ENCODE results near the gene GNAQ. TPM values are rescaled to one million over a fixed set of nuclear protein-coding genes. Genes with fewer than 3 reads are reported as not detected.

Gene GNAQ
- total RNA-seq, 1 experiment from 2014 or later, result 28.7 TPM

DNA sequence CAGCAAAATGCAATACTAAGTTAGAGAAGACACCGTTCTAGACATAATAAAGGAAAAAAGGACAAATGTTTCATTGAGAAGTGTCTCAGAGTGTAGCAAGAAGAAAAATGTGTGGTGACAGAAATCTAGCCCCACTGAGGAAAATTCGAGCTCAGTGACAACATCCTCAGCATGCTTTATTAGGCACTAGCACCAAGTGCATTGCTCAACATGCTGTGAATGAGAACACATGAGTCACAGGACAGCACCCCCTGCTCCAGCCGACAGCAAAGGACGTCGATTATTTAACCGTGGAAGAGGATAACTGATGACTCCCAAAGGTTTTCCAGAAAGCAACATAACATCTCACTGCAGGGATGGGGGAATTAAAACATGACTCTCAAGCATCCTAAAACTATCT lies 182.7 kb downstream of the GNAQ start:
- H3K9ac ChIP-seq (ENCODE audit: low read length), result no peak overlapping the region
- no peak overlapping the region for H3K4me2 ChIP-seq (ENCODE audit: low read length)
- ChIA-PET POLR2A (no interaction called here), CTCF (no interaction called here), RAD21 (ENCODE audit: low non-redundant PET in 1 of 2, low total read pairs in 2 of 2, uncharacterized antibody in 2 of 2, unreplicated experiment in 2 of 2) (no interaction called here)
- no peaks in the 10 kb centered on the region for H3K27me3 ChIP-seq (ENCODE audit: insufficient read depth, low read length)
- intact Hi-C loops (cut with micrococcal nuclease), result loop anchor here (10.0 kb wide), 1 partner anchor 186 kb away; the partner anchor contains the start of gene GNAQ
- ATAC-seq, result no peak
- no peak overlapping the region for H3K4me3 ChIP-seq (replicated peaks in 1 of 2; ENCODE audit: low read depth in 1 of 2, low read length in 2 of 2)
- no TSS peak for BruUV-seq (replicated peaks)
- H2AFZ ChIP-seq (ENCODE audit: low read depth, low read length, poor library complexity, severe bottlenecking), result no peak overlapping the region
- no peaks in the 10 kb centered on the region for H3K79me2 ChIP-seq (ENCODE audit: insufficient read depth, low read length)
- peaks cover 0 to 8% of the 10 kb centered on the region in 2 experiments; a peak in 1 of 4 replicates for H3K4me1 ChIP-seq (ENCODE audit: control insufficient read depth in 1 of 2, insufficient read depth in 2 of 2, low read length in 2 of 2)
- no peak for TF ChIP-seq JUND (IDR thresholded peaks at IDR 0.05)
- TF ChIP-seq, protein P1, sequence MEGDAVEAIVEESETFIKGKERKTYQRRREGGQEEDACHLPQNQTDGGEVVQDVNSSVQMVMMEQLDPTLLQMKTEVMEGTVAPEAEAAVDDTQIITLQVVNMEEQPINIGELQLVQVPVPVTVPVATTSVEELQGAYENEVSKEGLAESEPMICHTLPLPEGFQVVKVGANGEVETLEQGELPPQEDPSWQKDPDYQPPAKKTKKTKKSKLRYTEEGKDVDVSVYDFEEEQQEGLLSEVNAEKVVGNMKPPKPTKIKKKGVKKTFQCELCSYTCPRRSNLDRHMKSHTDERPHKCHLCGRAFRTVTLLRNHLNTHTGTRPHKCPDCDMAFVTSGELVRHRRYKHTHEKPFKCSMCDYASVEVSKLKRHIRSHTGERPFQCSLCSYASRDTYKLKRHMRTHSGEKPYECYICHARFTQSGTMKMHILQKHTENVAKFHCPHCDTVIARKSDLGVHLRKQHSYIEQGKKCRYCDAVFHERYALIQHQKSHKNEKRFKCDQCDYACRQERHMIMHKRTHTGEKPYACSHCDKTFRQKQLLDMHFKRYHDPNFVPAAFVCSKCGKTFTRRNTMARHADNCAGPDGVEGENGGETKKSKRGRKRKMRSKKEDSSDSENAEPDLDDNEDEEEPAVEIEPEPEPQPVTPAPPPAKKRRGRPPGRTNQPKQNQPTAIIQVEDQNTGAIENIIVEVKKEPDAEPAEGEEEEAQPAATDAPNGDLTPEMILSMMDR (IDR thresholded peaks at IDR 0.05 in 2 of 3, conservative IDR thresholded peaks at IDR 0.05 in 1 of 3; ENCODE audit: borderline replicate concordance in 1 of 3, insufficient read depth in 1 of 3, low read depth in 2 of 3, low read length in 2 of 3), result no peak
- no peak for TF ChIP-seq SP1 (IDR thresholded peaks at IDR 0.05; ENCODE audit: low read depth)
- TF ChIP-seq ZNF274 (IDR thresholded peaks at IDR 0.05; ENCODE audit: low read depth, low read length), result no peak
- TF ChIP-seq RAD21 (IDR thresholded peaks at IDR 0.05; ENCODE audit: low read depth), result no peak
- TF ChIP-seq ELF1 (IDR thresholded peaks at IDR 0.05; ENCODE audit: borderline replicate concordance, low read depth), result no peak
- TF ChIP-seq, protein P2, sequence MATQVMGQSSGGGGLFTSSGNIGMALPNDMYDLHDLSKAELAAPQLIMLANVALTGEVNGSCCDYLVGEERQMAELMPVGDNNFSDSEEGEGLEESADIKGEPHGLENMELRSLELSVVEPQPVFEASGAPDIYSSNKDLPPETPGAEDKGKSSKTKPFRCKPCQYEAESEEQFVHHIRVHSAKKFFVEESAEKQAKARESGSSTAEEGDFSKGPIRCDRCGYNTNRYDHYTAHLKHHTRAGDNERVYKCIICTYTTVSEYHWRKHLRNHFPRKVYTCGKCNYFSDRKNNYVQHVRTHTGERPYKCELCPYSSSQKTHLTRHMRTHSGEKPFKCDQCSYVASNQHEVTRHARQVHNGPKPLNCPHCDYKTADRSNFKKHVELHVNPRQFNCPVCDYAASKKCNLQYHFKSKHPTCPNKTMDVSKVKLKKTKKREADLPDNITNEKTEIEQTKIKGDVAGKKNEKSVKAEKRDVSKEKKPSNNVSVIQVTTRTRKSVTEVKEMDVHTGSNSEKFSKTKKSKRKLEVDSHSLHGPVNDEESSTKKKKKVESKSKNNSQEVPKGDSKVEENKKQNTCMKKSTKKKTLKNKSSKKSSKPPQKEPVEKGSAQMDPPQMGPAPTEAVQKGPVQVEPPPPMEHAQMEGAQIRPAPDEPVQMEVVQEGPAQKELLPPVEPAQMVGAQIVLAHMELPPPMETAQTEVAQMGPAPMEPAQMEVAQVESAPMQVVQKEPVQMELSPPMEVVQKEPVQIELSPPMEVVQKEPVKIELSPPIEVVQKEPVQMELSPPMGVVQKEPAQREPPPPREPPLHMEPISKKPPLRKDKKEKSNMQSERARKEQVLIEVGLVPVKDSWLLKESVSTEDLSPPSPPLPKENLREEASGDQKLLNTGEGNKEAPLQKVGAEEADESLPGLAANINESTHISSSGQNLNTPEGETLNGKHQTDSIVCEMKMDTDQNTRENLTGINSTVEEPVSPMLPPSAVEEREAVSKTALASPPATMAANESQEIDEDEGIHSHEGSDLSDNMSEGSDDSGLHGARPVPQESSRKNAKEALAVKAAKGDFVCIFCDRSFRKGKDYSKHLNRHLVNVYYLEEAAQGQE (IDR thresholded peaks at IDR 0.05; ENCODE audit: low read depth), result no peak
- TF ChIP-seq EZH2phosphoT487 (IDR thresholded peaks at IDR 0.05; ENCODE audit: borderline replicate concordance), result no peak
- TF ChIP-seq ATF3 (IDR thresholded peaks at IDR 0.05), result no peak
- TF ChIP-seq EGR1 (IDR thresholded peaks at IDR 0.05; ENCODE audit: low read depth), result no peak
- TF ChIP-seq POLR2A (IDR thresholded peaks at IDR 0.05; ENCODE audit: borderline replicate concordance, extremely low read depth, insufficient read depth, insufficient read length), result no peak
- no peak for TF ChIP-seq SIN3A (IDR thresholded peaks at IDR 0.05; ENCODE audit: low read depth)
- no peak for TF ChIP-seq POLR2AphosphoS5 (IDR thresholded peaks at IDR 0.05; ENCODE audit: low read depth, low read length)
- no peak for TF ChIP-seq YY1 (IDR thresholded peaks at IDR 0.05; ENCODE audit: extremely low read depth, insufficient replicate concordance, low read depth, low read length)
- no peak for TF ChIP-seq CBX3 (IDR thresholded peaks at IDR 0.05; ENCODE audit: low read depth)
- no peak for TF ChIP-seq ZBTB33 (IDR thresholded peaks at IDR 0.05; ENCODE audit: extremely low read depth, insufficient replicate concordance, low read length)
- TF ChIP-seq TCF7L2 (IDR thresholded peaks at IDR 0.05; ENCODE audit: borderline replicate concordance, extremely low read depth, insufficient read depth, insufficient read length), result no peak
- H3K9me2 ChIP-seq (ENCODE audit: insufficient read depth), result no peaks in the 10 kb centered on the region
- no peak overlapping the region for H3K27ac ChIP-seq (ENCODE audit: low read depth, low read length)
- no peak for DNase-seq (ENCODE audit: low read depth, low spot score)
- H4K20me1 ChIP-seq (ENCODE audit: insufficient read depth), result no peaks in the 10 kb centered on the region
- no peaks in the 10 kb centered on the region for H3K36me3 ChIP-seq (ENCODE audit: control insufficient read depth in 1 of 2, insufficient read depth in 2 of 2, low read length in 2 of 2)
- H3K9me3 ChIP-seq (ENCODE audit: control insufficient read depth in 1 of 2, insufficient read depth in 1 of 2, low read depth in 1 of 2, low read length in 2 of 2), result no peaks in the 10 kb centered on the region
